ENCODE data around the gene AMPH. TPM values are rescaled to one million over a fixed set of nuclear protein-coding genes. Genes with fewer than 3 reads are reported as not detected.

AMPH gene
- total RNA-seq, 1 experiment from 2014 or later, result not detected

GRCh38 chr7:38481401-38481800, 149.8 kb downstream of the AMPH start:
- no peaks in the 10 kb centered on the region for H3K9me2 ChIP-seq (ENCODE audit: insufficient read depth)
- ATAC-seq (no peak), DNase-seq (ENCODE audit: low read depth, low spot score) (no peak)
- H3K36me3 ChIP-seq (ENCODE audit: control insufficient read depth in 1 of 2, insufficient read depth in 2 of 2, low read length in 2 of 2), result no peaks in the 10 kb centered on the region
- POLR2A ChIA-PET, result no interaction called here
- BruUV-seq (replicated peaks), result no TSS peak
- CTCF ChIA-PET, result no interaction called here
- no peak overlapping the region for H3K4me2 ChIP-seq (ENCODE audit: low read length)
- TF ChIP-seq POLR2AphosphoS5 (IDR thresholded peaks at IDR 0.05; ENCODE audit: low read depth, low read length), result no peak
- TF ChIP-seq MAX (IDR thresholded peaks at IDR 0.05), result no peak
- TF ChIP-seq ELF1 (IDR thresholded peaks at IDR 0.05; ENCODE audit: borderline replicate concordance, low read depth), result no peak
- no peak for TF ChIP-seq EGR1 (IDR thresholded peaks at IDR 0.05; ENCODE audit: low read depth)
- TF ChIP-seq TCF7L2 (IDR thresholded peaks at IDR 0.05; ENCODE audit: borderline replicate concordance, extremely low read depth, insufficient read depth, insufficient read length), result no peak
- TF ChIP-seq EZH2phosphoT487 (IDR thresholded peaks at IDR 0.05; ENCODE audit: borderline replicate concordance), result no peak
- no peak for TF ChIP-seq SIN3A (IDR thresholded peaks at IDR 0.05; ENCODE audit: low read depth)
- TF ChIP-seq ATF3 (IDR thresholded peaks at IDR 0.05), result no peak
- no peak for TF ChIP-seq SP1 (IDR thresholded peaks at IDR 0.05; ENCODE audit: low read depth)
- TF ChIP-seq JUND (IDR thresholded peaks at IDR 0.05), result no peak
- no peak overlapping the region for H2AFZ ChIP-seq (ENCODE audit: low read depth, low read length, poor library complexity, severe bottlenecking)
- H3K27me3 ChIP-seq (ENCODE audit: insufficient read depth, low read length), result peaks cover 32% of the 10 kb centered on the region
- RAD21 ChIA-PET (ENCODE audit: low non-redundant PET in 1 of 2, low total read pairs in 2 of 2, uncharacterized antibody in 2 of 2, unreplicated experiment in 2 of 2), result no interaction called here
- 0 out of 2 replicates have a peak, but pooled peaks cover 4% of the 10 kb centered on the region for H4K20me1 ChIP-seq (ENCODE audit: insufficient read depth)
- no peak overlapping the region for H3K27ac ChIP-seq (ENCODE audit: low read depth, low read length)
- no peak overlapping the region for H3K4me3 ChIP-seq (replicated peaks in 1 of 2; ENCODE audit: low read depth in 1 of 2, low read length in 2 of 2)
- H3K9ac ChIP-seq (ENCODE audit: low read length), result no peak overlapping the region
- no peaks in the 10 kb centered on the region for H3K9me3 ChIP-seq (ENCODE audit: control insufficient read depth in 1 of 2, insufficient read depth in 1 of 2, low read depth in 1 of 2, low read length in 2 of 2)
- intact Hi-C loops (cut with micrococcal nuclease), result no loop called here
- no peaks in the 10 kb centered on the region for H3K4me1 ChIP-seq (ENCODE audit: control insufficient read depth in 1 of 2, insufficient read depth in 2 of 2, low read length in 2 of 2)
- H3K79me2 ChIP-seq (ENCODE audit: insufficient read depth, low read length), result no peaks in the 10 kb centered on the region

GRCh38 chr7:38478404-38478803, 152.8 kb downstream of the AMPH start:
- no peak overlapping the region for H3K27ac ChIP-seq (ENCODE audit: low read depth, low read length)
- no peak for DNase-seq (ENCODE audit: low read depth, low spot score)
- H3K9ac ChIP-seq (ENCODE audit: low read length), result no peak overlapping the region
- no peak overlapping the region for H3K4me2 ChIP-seq (ENCODE audit: low read length)
- H4K20me1 ChIP-seq (ENCODE audit: insufficient read depth), result 0 out of 2 replicates have a peak, but pooled peaks cover 4% of the 10 kb centered on the region
- RAD21 ChIA-PET (ENCODE audit: low non-redundant PET in 1 of 2, low total read pairs in 2 of 2, uncharacterized antibody in 2 of 2, unreplicated experiment in 2 of 2), result no interaction called here
- POLR2A ChIA-PET, result no interaction called here
- H3K27me3 ChIP-seq (ENCODE audit: insufficient read depth, low read length), result peaks cover 30% of the 10 kb centered on the region
- no peaks in the 10 kb centered on the region for H3K9me2 ChIP-seq (ENCODE audit: insufficient read depth)
- no peaks in the 10 kb centered on the region for H3K79me2 ChIP-seq (ENCODE audit: insufficient read depth, low read length)
- intact Hi-C loops (cut with micrococcal nuclease), result no loop called here
- H3K4me3 ChIP-seq (replicated peaks in 1 of 2; ENCODE audit: low read depth in 1 of 2, low read length in 2 of 2), result no peak overlapping the region
- no peak for ATAC-seq
- H2AFZ ChIP-seq (ENCODE audit: low read depth, low read length, poor library complexity, severe bottlenecking), result no peak overlapping the region
- H3K9me3 ChIP-seq (ENCODE audit: control insufficient read depth in 1 of 2, insufficient read depth in 1 of 2, low read depth in 1 of 2, low read length in 2 of 2), result no peaks in the 10 kb centered on the region
- H3K36me3 ChIP-seq (ENCODE audit: control insufficient read depth in 1 of 2, insufficient read depth in 2 of 2, low read length in 2 of 2), result no peaks in the 10 kb centered on the region
- CTCF ChIA-PET, result no interaction called here
- H3K4me1 ChIP-seq (ENCODE audit: control insufficient read depth in 1 of 2, insufficient read depth in 2 of 2, low read length in 2 of 2), result no peaks in the 10 kb centered on the region
- BruUV-seq (replicated peaks), result no TSS peak
- TF ChIP-seq EZH2 (IDR thresholded peaks at IDR 0.05), result no peak
- TF ChIP-seq ZBTB33 (IDR thresholded peaks at IDR 0.05; ENCODE audit: extremely low read depth, insufficient replicate concordance, low read length), result no peak
- TF ChIP-seq POLR2AphosphoS5 (IDR thresholded peaks at IDR 0.05; ENCODE audit: low read depth, low read length), result no peak
- TF ChIP-seq EGR1 (IDR thresholded peaks at IDR 0.05; ENCODE audit: low read depth), result no peak
- no peak for TF ChIP-seq TCF7L2 (IDR thresholded peaks at IDR 0.05; ENCODE audit: borderline replicate concordance, extremely low read depth, insufficient read depth, insufficient read length)
- no peak for TF ChIP-seq ZNF274 (IDR thresholded peaks at IDR 0.05; ENCODE audit: low read depth, low read length)
- no peak for TF ChIP-seq REST (IDR thresholded peaks at IDR 0.05; ENCODE audit: low read depth)
- TF ChIP-seq SRF (IDR thresholded peaks at IDR 0.05; ENCODE audit: low read depth), result no peak
- no peak for TF ChIP-seq ZFX (IDR thresholded peaks at IDR 0.05)
- no peak for TF ChIP-seq ELF1 (IDR thresholded peaks at IDR 0.05; ENCODE audit: borderline replicate concordance, low read depth)

Data from HCT116 (cell line).